Activated T-cell treated with anti-CD3 and anti-CD28 coated beads for 24 hours (primary cell): ENCODE results near the gene BICDL1.
"Not testable (repeated sequence)": the region's sequence is repeated elsewhere in the genome, so short reads cannot be mapped to it uniquely, and the experiment has no call there.

Experiments
- DNase-seq: peaks from one replicate; pipeline ENCODE4 v3.0.0-alpha.2; 2020; ENCODE audit warnings: low read depth

Gene BICDL1, protein sequence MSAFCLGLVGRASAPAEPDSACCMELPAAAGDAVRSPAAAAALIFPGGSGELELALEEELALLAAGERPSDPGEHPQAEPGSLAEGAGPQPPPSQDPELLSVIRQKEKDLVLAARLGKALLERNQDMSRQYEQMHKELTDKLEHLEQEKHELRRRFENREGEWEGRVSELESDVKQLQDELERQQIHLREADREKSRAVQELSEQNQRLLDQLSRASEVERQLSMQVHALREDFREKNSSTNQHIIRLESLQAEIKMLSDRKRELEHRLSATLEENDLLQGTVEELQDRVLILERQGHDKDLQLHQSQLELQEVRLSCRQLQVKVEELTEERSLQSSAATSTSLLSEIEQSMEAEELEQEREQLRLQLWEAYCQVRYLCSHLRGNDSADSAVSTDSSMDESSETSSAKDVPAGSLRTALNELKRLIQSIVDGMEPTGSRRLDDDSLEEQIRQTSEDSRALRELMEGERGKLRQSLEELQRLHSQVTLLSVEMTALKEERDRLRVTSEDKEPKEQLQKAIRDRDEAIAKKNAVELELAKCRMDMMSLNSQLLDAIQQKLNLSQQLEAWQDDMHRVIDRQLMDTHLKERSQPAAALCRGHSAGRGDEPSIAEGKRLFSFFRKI

DNA sequence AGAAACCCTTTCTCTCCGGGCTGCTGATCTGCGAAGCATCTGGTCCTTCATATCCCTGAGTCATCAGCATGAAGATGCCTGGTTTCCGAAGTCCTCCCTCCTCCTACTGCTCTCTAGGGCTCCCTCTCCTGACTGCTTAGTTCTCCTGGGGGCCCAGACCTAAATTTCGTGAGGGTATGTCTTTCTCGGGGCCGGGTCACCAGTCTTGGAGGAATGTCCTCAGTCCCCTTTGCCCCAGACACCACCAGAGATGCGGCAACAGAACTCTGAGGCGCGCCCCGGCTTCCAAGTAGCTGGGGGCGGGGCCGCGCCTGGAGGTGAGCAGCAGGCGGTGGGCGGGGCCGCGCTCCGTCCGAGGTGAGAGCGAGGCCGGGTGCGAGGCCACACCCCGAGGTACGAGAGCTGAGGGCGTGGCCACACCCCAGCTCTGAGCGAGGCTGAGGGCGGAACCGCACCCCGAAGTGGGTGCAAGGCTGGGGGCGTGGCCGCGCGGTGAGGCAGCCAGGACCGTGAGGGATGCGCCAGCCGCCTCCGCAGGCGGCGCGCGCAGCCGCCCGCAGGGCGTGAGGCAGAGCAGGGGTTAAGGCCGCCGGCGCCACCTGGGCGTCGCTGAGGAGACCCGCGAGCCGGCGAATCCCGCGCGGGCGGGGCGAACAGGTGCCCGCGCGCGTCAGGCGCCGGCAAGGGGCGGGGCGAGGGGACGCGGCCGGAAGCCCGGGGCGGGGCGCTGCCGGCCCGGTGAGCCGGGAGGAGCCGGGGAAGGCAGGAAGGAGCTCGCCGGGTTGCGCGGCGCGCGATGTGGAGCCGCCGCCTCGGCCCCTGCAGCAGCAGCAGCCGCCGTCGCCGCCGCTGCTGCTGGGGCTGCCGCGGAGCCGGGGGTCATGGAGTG is at the start of gene BICDL1:
BICDL1 (plus strand) TSS at position 765 of the 889 bp plus-strand sequence. CDS start 633 bp downstream, outside the sequence.
- DNase-seq: peak; percentile 97

DNA sequence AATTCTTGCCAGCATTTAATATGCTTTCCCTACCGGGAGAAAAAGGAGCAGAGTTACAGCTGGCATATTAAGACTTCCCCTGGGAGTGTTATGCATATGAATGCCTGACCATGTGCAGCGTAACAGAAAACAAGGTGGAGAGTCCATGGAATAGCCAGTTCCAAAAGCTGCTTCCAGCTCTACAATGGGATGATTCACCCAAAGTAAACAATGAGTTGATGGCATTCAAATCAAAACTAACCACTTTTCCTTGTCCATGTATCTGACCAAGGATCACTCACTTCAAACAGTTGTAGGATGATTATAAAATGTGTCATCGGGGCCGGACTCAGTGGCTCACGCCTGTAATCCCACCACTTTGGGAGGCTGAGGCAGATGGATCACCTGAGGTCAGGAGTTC is 48.1 kb upstream of the BICDL1 start:
- DNase-seq: no peak

DNA sequence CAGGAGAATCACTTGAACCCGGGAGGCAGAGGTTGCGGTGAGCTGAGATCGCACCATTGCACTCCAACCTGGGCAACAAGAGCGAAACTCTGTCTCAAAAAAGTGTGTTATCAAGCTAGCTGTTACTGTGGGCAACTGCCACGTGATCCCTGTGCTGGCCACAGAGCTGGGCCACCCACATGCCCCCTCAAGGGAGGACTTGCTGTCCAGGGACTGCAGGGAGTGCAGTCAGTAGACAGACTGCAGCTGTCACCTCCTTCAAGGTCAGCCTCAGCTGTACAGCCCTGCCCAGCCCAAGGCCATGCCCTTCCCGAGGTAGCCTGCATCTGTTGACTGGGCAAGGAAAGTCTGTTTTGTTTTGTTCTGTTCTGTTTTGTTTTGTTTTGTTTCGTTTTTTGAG is 46.6 kb upstream of the BICDL1 start:
- DNase-seq: no peak

DNA sequence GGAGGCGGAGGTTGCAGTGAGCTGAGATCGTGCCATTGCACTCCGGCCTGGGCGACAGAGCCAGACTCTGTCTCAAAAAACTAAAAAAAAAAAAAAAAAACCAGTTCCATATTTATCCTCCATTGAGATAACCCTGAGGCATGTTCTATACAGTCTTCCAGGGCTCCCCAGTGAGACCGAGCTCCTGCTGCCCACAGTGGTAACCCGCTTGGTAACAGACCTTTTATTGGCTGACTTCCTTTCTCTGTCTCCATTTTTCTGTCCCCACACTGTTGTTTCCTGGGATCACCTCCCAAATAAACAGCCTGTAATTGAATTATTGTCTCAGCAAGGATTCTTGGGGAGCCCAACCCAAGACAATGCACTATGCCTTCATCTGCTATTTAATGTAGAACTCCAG is 42.8 kb upstream of the BICDL1 start:
- DNase-seq: no peak

DNA sequence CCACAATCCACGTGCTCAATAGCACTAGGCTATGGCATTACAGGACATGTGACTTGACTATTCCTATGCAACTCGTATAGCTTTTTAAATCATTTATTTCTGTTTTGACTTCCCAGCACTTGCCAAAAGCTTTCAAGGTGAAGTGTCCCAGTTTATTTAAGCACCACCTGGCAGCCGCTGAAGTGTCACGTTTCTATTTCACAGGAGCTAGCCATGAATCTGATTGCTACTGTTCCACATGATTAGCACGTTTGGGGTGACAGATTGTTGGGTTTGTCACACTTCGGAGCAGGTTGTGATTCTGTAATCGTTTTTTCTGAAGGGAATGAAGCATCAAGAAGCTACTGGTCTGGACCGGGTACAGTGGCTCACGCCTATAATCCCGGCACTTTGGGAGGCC is 39.9 kb upstream of the BICDL1 start:
- no peak for DNase-seq

DNA sequence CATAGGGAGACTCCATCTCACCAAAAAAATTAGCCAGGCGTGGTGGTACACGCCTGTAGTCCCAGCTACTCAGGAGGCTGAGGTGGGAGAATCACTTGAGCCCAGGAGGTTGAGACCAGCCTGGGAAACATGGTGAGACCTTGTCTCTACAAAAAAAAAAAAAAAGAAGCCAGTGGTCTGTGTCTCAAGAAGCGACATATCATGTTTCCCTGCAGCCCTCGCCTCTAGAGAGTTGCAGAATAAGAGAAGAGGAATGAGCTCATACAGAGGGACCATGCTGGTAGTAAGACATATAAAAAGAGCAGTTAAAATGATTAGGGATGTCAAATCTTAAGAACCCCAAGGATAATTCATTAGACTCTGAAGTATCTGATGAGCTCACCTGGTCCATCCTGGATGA is 39.4 kb upstream of the BICDL1 start:
- DNase-seq: no peak

DNA sequence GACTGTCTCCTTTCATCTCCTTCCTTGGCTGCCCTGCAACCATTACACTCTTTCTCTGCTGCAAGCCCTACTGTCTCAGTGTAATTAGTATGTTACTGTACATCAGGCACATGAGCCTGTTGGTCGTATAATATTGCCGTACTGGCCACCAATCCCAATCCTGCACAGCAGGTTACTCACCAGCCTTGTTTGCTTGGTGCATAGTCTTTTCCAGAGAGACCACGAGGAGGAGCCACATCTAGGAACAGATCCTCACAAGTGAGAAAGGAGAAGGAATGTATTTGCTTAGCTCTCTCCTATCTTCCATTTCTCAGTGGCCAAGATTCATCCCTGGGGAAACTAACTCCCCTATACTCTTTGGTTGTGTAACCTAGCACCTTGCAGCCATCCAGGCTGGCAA is 33.0 kb upstream of the BICDL1 start:
- DNase-seq: no peak

DNA sequence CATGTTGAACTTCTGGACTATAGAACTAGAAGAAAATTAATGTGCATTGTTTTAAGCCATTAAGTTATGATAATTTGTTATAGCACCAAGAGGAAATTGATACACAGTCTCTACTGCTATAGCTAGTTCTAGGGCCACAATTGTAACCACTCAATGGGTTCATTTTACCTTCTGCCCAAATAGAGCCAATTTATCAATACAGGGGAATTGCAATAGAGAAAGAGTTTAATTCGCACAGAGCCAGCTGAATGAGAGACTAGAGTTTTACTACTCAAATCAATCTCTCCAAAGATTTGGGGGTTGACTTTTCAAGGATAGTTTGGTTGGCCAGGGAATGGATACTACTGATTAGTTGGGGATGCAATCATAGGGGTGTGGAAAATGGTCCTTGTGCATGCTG is 31.9 kb upstream of the BICDL1 start:
- no peak for DNase-seq

DNA sequence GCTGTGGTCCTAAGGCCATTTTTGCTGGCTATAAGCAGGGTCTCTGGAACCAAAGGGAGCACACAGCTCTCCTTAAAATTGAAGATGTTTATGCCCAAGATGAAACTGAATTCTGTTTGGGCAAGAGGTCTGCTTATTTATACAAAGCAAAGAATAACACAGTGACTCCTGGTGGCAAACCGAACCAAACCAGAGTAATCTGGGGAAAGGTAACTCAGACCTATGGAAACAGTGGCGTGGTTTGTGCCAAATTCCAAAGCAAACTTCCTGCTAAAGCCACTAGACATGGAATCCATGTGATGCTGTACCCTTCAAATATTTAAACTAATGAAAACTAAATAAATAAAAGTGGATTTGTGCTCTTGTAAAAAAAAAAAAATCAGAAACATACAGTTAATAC is 29.6 kb upstream of the BICDL1 start:
- DNase-seq: no peak

DNA sequence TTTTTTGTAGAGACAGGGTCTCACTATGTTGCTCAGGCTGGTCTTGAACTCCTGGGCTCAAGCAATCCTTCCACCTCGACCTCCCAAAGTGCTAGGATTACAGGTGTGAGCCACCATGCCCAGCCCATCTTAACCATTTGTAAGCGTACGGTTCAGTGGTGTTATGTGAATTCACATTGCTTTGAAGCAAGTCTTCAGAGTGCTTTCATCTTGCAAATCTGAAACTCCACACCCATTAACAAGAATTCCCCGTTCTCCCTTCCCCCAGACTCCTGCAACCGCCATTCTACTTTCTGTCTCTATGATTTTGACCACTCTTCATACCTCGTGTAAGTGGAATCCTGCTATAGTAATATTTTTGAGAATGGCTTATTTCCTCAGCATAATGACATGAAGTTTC is 24.9 kb upstream of the BICDL1 start:
- DNase-seq: no peak

DNA sequence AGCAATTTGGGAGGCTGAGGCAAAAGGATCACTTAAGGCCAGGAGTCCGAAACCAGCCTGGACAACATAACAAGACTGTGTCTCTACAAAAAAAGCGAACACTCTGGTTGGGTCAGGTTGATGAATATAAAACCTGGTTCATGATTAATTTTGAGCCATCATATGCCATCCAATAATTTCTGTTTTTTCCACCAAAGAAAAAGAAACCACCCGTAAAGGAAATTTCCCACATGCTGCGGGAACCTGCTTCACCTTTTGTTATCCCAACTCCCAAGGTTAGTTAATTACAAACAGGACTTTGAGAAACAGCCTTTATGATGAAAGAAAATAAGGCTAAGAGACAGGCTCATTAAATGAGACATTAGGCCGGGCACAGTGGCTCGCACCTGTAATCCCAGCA is 24.1 kb upstream of the BICDL1 start:
- no peak for DNase-seq

DNA sequence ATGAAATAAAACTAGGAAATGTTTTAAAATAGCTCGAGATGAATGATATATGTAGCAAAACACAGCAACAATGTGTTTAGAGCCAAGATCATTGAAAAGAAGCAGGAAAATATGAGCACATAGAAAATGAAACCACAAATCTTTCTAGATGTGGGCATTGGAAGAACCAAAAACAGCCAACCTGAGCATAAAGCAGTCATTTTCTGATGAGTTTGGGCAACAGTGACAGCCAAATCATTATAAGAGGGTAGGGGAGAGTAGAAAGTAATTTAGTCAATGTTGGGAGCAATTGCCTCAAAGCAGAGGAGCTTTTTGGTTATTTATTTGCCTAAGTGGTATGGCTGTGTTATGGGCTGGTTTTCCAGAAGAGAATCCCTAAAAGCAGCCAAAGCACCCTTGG is 8.8 kb upstream of the BICDL1 start:
- DNase-seq: no peak

DNA sequence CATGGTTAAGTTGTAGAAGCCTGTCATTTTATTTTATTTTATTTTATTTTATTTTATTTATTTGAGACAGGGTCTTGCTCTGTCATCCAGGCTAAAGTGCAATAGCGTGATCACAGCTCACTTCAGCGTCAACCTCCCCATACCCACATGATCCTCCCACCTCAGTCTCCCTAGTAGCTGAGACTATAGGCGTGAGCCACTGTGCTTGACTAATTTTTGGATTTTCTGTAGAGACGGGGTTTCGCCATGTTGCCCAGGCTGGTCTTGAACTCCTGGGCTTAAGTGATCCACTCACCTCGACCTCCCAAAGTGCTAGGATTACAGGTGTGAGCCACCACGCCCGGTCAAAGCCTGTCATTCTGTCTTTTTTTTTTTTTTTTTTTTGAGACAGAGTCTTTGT is 8.3 kb upstream of the BICDL1 start:
- not testable (repeated sequence) for DNase-seq

DNA sequence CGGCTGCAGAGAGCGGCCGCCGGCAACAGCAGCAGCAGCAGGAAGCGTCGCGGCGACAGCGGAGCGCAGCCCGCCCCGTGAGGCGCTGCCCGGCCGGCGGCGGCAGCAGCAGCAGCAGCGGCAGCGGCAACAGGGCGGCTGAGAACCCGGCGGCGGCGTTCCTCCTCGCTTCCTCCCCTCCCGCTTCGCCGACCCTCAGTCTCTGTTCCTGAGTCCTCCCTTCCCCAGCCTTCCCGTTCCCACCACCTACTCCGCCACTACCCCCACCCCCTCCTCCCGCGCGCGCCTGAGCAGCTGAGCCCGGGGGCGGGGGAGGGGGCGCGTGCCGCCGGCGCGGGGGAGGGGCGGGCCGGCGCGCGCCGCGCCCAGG is 310 bp downstream of the BICDL1 start:
- no peak for DNase-seq

DNA sequence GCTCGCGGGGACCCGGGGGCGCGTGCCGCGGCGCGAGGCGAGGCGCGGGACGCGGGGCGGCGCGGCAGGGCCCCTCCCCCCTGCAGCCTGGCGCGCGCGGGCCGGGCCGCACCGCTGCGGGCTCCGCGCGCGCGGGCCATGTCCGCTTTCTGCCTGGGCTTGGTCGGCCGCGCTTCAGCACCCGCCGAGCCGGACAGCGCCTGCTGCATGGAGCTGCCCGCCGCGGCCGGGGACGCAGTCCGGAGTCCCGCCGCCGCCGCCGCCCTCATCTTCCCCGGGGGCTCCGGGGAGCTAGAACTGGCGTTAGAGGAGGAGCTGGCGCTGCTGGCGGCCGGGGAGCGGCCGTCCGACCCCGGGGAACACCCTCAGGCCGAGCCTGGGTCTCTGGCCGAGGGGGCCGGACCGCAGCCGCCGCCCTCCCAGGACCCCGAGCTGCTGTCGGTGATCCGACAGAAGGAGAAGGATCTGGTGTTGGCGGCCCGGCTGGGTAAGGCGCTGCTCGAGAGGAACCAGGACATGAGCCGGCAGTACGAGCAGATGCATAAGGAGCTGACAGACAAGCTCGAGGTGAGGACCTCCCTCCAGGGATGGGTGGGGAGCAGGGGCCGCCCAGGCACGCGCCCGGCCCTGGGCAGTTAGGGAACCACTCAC is 820 bp downstream of the BICDL1 start:
- peak; percentile 58 for DNase-seq

DNA sequence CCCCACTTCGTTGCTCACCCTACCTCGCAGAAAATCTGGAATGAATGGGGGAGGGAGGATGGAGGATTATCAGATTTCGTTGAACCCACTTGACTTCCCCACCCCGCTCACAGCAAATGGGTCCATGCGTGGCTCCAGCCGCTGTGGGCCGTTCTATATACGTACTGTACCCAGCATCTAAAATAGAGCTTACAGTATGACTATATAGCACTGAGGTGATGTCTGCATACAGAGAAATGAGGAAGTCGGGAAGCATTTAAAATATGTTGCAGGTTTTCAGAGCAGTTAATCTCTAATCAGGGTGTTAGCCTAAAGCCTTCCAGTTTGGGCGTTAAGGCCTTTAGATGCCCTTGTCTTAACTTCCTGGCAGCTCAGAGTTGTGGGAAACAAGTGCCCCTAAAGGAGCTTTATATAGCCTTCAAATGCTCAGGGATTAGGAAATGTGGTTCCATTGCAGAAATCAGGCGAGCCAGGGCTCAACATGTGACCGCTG is 1.4 kb downstream of the BICDL1 start:
- DNase-seq: no peak

DNA sequence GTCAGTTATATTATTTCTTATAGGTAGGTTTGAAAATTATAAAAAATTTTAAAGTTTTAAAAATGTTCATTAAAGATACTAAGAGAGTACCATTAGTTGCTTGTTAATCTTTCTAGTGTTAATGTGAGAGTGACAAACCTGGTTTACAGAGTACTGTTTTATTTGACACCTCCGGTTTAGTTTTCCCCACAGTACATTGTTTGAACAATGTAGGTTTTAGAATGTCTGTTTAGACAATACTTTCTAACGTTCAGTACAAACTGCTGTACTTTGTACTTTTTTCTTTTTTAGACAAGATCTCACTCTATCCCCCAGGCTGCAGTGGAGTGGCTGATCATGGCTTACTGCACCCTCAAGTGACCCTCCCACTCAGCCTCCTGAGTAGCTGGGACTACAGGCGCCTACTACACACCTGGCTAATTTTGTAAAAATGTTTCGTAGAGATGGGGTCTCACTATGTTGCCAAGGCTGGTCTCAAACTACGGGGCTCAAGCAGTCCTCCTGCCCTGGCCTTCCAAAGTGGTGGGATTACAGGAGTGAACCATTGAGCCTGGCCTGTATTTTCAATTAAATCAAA is 3.2 kb downstream of the BICDL1 start:
- no peak for DNase-seq

DNA sequence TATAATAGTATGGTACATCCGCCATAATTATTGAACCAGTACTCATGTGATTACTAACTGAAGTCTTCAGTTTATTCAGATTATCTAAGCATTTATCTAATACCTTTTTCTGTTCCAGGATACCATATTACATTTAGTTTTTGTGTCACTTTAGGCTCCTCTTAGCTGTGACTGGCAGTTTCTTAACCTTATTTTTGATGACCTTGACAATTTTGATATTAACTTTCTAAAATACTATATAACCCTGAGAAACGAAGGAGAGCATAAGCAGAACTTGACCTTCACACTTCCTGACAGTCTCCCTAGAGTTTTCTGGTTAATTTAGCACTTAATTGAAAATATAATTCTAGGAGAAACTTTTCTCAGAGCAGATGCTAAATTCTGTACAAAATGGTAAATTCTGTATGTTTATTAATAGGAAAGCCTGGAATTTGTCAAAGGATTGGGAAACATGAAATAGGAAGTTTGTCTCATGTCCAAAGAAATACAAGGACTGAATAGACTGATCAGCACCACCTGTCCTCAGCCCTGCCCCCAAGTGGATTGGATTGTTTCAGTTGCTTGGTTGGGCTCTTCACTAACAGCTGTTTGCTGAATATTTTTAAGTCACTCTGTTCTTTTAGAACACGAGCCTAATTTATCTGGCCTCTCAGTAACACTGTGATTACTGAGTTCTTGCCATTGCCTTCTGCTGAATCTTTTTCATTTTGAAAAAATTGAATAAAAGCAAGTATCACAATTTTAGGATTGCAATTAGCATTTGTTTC is 6.0 kb downstream of the BICDL1 start:
- DNase-seq: no peak

DNA sequence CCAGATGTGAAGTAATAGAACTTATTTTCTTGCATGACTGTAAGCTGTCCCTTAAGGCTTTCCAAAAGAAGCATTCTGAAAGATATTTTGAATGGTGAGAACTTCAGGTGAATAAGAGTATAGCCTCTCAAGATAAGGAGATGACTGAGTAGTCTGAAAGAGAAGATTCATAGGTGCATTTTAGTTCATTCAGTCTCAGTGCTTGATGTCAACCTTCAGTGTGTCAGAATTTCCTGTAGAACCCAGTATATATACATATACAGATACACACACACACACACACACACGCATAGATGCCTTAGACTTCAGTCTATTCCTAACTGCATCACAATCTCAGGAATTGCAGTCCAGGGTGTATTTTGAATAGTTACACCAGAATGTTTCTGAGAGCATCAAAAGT is 7.4 kb downstream of the BICDL1 start:
- no peak for DNase-seq

DNA sequence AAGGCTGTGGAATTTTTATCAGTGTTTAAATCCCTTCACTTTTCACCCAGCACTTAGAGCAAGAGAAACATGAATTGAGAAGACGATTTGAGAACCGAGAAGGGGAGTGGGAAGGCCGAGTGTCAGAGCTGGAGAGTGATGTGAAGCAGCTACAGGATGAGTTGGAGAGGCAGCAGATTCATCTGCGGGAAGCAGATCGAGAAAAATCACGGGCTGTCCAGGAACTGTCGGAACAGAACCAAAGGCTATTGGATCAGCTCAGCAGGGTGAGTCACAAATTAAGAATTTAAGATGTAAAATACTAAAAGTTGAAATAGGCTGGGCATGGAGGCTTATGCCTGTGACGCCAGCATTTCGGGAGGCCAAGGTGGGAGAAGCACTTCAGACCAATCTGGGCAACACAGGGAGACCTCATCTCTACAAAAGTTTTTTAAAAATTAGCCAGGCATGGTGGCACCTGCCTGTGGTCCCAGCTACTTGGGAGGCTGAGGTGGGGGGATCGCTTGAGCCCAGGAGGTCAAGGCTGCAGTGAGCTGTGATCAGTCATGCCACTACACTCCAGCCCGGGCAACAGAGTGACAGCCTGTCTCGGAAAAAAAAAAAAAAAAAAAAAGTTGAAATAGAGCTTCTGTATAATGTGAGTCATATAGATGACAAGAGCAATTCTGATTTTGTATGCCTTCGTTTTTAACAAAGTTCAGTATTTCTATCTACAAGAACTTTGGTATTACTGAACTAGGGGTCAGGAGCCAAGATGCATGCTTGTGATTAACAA is 9.6 kb downstream of the BICDL1 start:
- no peak for DNase-seq
